Ishikawa (cell line): ENCODE results near the gene GGCX.
A peak's percentile ranks its signal among the peaks of the same experiment; 100 is the strongest.

ENCODE experiments used
- CEBPB ChIP-seq: IDR thresholded peaks from 2 replicates; pipeline ENCODE4 v1.6.1; 2012
- CREB1 ChIP-seq: IDR thresholded peaks from 2 replicates; pipeline ENCODE4 v1.6.1; 2012; ENCODE audit warnings: low read depth
- EGR1 ChIP-seq: IDR thresholded peaks from 2 replicates; pipeline ENCODE4 v1.6.1; 2012
- EP300 ChIP-seq: IDR thresholded peaks from 2 replicates; pipeline ENCODE4 v1.6.1; 2012; ENCODE audit warnings: borderline replicate concordance
- FOXM1 ChIP-seq: IDR thresholded peaks from 2 replicates; pipeline ENCODE4 v1.6.1; 2012; ENCODE audit warnings: low read depth, borderline replicate concordance
- MAX ChIP-seq: IDR thresholded peaks from 2 replicates; pipeline ENCODE4 v1.6.1; 2012
- NFIC ChIP-seq: IDR thresholded peaks from 2 replicates; pipeline ENCODE4 v1.6.1; 2012
- RAD21 ChIP-seq: IDR thresholded peaks from 2 replicates; pipeline ENCODE4 v1.6.1; 2012; ENCODE audit warnings: low read depth
- REST ChIP-seq: IDR thresholded peaks from 2 replicates; pipeline ENCODE4 v1.6.1; 2012; ENCODE audit warnings: low read depth, mild to moderate bottlenecking
- TAF1 ChIP-seq: IDR thresholded peaks from 2 replicates; pipeline ENCODE4 v1.6.1; 2012; ENCODE audit warnings: low read depth, mild to moderate bottlenecking
- TCF12 ChIP-seq: IDR thresholded peaks from 2 replicates; pipeline ENCODE4 v1.6.1; 2012; ENCODE audit warnings: low read depth
- TEAD4 ChIP-seq: IDR thresholded peaks from 2 replicates; pipeline ENCODE4 v1.6.1; 2012
- USF1 ChIP-seq: IDR thresholded peaks from 2 replicates; pipeline ENCODE4 v1.6.1; 2012
- YY1 ChIP-seq: IDR thresholded peaks from 2 replicates; pipeline ENCODE4 v1.6.1; 2012; ENCODE audit warnings: low read depth
- ZBTB7A ChIP-seq: IDR thresholded peaks from 2 replicates; pipeline ENCODE4 v1.6.1; 2012; ENCODE audit warnings: low read depth

The GGCX gene

DNA sequence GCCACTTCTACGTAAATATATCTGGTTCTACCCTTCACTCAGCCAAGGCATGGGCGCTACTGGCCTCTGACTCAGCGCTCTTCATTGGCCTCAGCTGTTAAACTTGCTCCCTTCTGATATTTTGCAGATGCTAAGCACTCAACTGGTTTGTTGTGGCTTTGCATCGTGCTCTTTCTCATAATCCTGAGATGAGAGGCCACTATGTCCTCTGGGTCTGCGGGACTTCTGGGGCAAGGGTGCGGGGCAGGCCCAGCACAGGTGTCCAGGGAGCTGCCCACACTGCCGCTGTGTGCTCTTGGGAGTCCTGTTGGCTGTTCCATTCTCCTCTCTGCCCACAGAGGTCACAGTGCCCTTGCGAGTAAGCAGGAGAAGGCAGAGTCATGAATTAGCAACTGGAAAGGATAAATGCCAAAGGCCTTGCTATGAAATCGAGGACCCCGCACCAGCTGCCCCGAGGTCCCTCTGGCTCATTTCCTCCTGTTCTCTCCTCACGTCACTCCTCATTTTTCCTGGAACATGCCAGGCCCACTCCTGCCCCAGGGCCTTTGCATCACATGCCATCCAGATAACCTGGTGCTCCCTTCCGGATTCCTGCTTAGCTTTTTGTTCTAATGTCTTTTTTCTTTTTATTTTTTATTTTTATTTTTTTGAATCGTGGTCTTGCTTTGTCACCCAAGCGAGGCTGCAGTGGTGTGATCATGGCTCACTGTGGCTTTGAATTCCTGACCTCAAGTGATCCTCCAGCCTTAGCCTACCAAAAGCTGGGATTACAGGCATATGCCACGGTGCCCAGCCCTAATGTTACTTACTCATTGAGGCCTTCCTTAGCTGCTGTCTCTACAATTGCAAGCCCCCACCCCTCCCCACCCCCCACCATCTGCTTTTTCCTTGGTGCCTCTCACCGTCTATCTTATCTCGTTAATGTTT lies 57.2 kb downstream of the GGCX start:
- no peak for TF ChIP-seq TEAD4

GRCh38 chr2:85503168-85503850 lies 58.0 kb downstream of the GGCX start:
- TF ChIP-seq CEBPB (no peak), FOXM1 (no peak), TCF12 (no peak), ZBTB7A (no peak), REST (no peak), TEAD4 (no peak), USF1 (no peak), CREB1 (no peak), NFIC (no peak)

GRCh38 chr2:85502720-85503119 lies 58.6 kb downstream of the GGCX start:
- TF ChIP-seq TAF1 (no peak), EGR1 (no peak), EP300 (no peak), MAX (no peak), TCF12 (no peak), ZBTB7A (no peak), REST (no peak), TEAD4 (no peak), CREB1 (no peak), YY1 (no peak), USF1 (no peak), RAD21 (no peak)

DNA sequence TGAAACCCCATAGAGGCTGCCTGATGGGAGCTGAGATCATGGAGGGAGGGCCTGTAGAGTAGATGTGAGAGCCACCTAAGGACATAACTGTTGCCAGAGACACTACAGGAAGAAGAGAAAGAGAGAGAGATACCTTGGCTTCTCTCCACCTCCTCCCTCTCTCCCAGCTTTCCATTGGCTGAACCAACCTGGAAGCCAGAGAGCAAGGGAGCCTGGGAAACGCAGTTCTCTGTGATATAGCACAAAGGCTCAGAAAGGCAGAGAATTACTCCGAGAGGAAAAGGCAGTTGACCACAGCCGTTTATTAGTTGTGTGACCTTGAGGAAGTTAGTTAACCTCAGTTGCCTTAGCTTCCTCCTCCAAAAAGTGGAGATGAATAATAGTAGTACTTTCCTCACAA lies 60.0 kb downstream of the GGCX start:
- TF ChIP-seq ZBTB7A (no peak), CREB1 (no peak), NFIC (0 out of 2 replicates have a peak, but pooled peaks have one; percentile 7)

DNA sequence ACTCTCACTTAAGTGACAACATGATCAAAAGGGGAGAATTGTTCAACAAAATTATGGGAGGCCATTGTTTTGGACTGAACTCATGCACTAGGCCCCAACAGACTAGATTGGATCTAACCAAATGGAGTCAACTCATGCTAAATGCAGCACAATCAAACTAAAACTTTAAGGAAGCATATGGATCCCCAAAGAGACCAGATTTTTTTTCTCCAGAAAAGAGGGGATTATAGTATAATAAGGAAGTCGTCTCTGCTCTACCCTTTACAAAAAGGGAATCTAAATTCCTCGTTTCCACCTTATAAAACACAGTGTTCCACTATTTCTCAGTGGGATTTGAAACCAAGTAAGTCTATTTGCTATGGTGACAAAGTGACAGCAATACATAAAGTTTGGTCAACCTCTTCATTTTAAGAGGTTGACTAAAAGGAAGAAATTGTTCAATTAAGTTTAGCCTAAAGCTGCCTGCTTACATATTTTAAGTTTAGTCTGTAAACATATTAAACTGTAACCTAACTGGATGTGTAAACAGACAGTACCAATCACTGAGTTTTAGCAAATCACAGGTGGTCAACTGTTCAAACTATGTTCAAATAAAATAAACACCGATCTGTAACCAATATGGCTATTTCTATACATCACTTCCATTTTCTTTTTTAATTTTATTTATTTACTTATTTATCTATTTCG lies 63.2 kb downstream of the GGCX start:
- no peak for TF ChIP-seq CREB1
- no peak for TF ChIP-seq EP300
- TF ChIP-seq REST, result no peak
- no peak for TF ChIP-seq CEBPB
- TF ChIP-seq RAD21, result no peak
- TF ChIP-seq ZBTB7A, result no peak
- TF ChIP-seq TEAD4, result no peak
- TF ChIP-seq NFIC, result no peak
